ENCODE results near the gene COPB2.
"Not testable (repeated sequence)": the region's sequence is repeated elsewhere in the genome, so short reads cannot be mapped to it uniquely, and the experiment has no call there.

The COPB2 gene

GRCh38 chr3:139340784-139341183, 48.7 kb downstream of the COPB2 start:
- no peak overlapping the region for H3K4me3 ChIP-seq (replicated peaks in 1 of 2; ENCODE audit: low read depth in 2 of 2, low read length in 2 of 2)

GRCh38 chr3:139339219-139339906, 50.1 kb downstream of the COPB2 start:
- TF ChIP-seq CTCF (IDR thresholded peaks at IDR 0.05; ENCODE audit: low read depth, low read length): no peak
- no peak for DNase-seq (ENCODE audit: low read depth in 2 of 2)
- H3K4me3 ChIP-seq (replicated peaks in 1 of 2; ENCODE audit: low read depth in 2 of 2, low read length in 2 of 2): no peak overlapping the region

More at GRCh38 chr3:139340784-139341183, 48.7 kb downstream of the COPB2 start:
- no peak for DNase-seq (ENCODE audit: low read depth in 2 of 2)
- TF ChIP-seq CTCF (IDR thresholded peaks at IDR 0.05; ENCODE audit: low read depth, low read length): no peak

- no peak for DNase-seq (ENCODE audit: low read depth in 2 of 2)
- TF ChIP-seq CTCF (IDR thresholded peaks at IDR 0.05; ENCODE audit: low read depth, low read length): no peak
These were observed 51.0 kb downstream of the COPB2 start for GRCh38 chr3:139338405-139338804.

GRCh38 chr3:139334675-139335074, 54.8 kb downstream of the COPB2 start:
- not testable (repeated sequence) for DNase-seq (ENCODE audit: low read depth in 2 of 2)

More at GRCh38 chr3:139338405-139338804, 51.0 kb downstream of the COPB2 start:
- no peak overlapping the region for H3K4me3 ChIP-seq (replicated peaks in 1 of 2; ENCODE audit: low read depth in 2 of 2, low read length in 2 of 2)

GRCh38 chr3:139332092-139332491, 57.4 kb downstream of the COPB2 start:
- TF ChIP-seq CTCF (IDR thresholded peaks at IDR 0.05; ENCODE audit: low read depth, low read length): no peak
- DNase-seq (ENCODE audit: low read depth in 2 of 2): no peak
- no peak overlapping the region for H3K4me3 ChIP-seq (replicated peaks in 1 of 2; ENCODE audit: low read depth in 2 of 2, low read length in 2 of 2)

More at GRCh38 chr3:139334675-139335074, 54.8 kb downstream of the COPB2 start:
- H3K4me3 ChIP-seq (replicated peaks in 1 of 2; ENCODE audit: low read depth in 2 of 2, low read length in 2 of 2): not testable (repeated sequence)

- peak; percentile 100 for TF ChIP-seq CTCF (IDR thresholded peaks at IDR 0.05; ENCODE audit: low read depth, low read length)
- H3K4me3 ChIP-seq (replicated peaks in 1 of 2; ENCODE audit: low read depth in 2 of 2, low read length in 2 of 2): no peak overlapping the region
- peak; percentile 82 to 87 for DNase-seq (ENCODE audit: low read depth in 2 of 2)
These were observed 60.0 kb downstream of the COPB2 start for GRCh38 chr3:139329364-139329850.

GRCh38 chr3:139328356-139328755, 61.1 kb downstream of the COPB2 start:
- no peak for DNase-seq (ENCODE audit: low read depth in 2 of 2)
- no peak overlapping the region for H3K4me3 ChIP-seq (replicated peaks in 1 of 2; ENCODE audit: low read depth in 2 of 2, low read length in 2 of 2)
- no peak for TF ChIP-seq CTCF (IDR thresholded peaks at IDR 0.05; ENCODE audit: low read depth, low read length)

All from cardiac fibroblast (primary cell).